HG02885 (cell line): ENCODE measurements around the gene ULBP2.
A peak's percentile ranks its signal among the peaks of the same experiment; 100 is the strongest.
"Not testable (repeated sequence)": the region's sequence is repeated elsewhere in the genome, so short reads cannot be mapped to it uniquely, and the experiment has no call there.

Source experiments
- ATAC-seq: cut with Tn5 transposase; IDR thresholded peaks from one replicate; pipeline ENCODE4 v1.9.1; 2021; ENCODE audit warnings: mild to moderate bottlenecking; ENCODE audit not compliant: unreplicated experiment, poor library complexity

The ULBP2 gene

GRCh38 chr6:149908480-149908879, 33.3 kb upstream of the ULBP2 start:
- not testable (repeated sequence) for ATAC-seq

GRCh38 chr6:149909701-149910470, 31.9 kb upstream of the ULBP2 start:
- no peak for ATAC-seq

GRCh38 chr6:149910721-149911151, 31.1 kb upstream of the ULBP2 start:
- ATAC-seq = no peak

GRCh38 chr6:149912680-149913079, 29.1 kb upstream of the ULBP2 start:
- ATAC-seq = not testable (repeated sequence)

- no peak for ATAC-seq
Measured at GRCh38 chr6:149913085-149913484, 28.7 kb upstream of the ULBP2 start.

GRCh38 chr6:149913540-149914240, 28.1 kb upstream of the ULBP2 start:
- no peak for ATAC-seq

- no peak for ATAC-seq
Measured at GRCh38 chr6:149915970-149916865, 25.6 kb upstream of the ULBP2 start.

GRCh38 chr6:149917679-149918078, 24.1 kb upstream of the ULBP2 start:
- no peak for ATAC-seq

GRCh38 chr6:149918151-149918905, 23.5 kb upstream of the ULBP2 start:
- ATAC-seq = no peak

GRCh38 chr6:149919126-149919833, 22.5 kb upstream of the ULBP2 start:
- ATAC-seq = not testable (repeated sequence)

GRCh38 chr6:149919834-149920225, 22.0 kb upstream of the ULBP2 start:
- ATAC-seq = no peak

GRCh38 chr6:149921361-149921760, 20.5 kb upstream of the ULBP2 start:
- no peak for ATAC-seq

GRCh38 chr6:149922091-149922490, 19.7 kb upstream of the ULBP2 start:
- not testable (repeated sequence) for ATAC-seq

GRCh38 chr6:149922642-149923326, 19.0 kb upstream of the ULBP2 start, which contains the start of gene RAET1G:
TSS of gene RAET1G (minus strand) at chr6:149923121. CDS start at chr6:149923010, 111 bp downstream.
- peak; percentile 58 for ATAC-seq

- ATAC-seq = no peak
Measured at GRCh38 chr6:149923327-149923986, 18.4 kb upstream of the ULBP2 start.

GRCh38 chr6:149924206-149924932, 17.4 kb upstream of the ULBP2 start:
- no peak for ATAC-seq

- no peak for ATAC-seq
Measured at GRCh38 chr6:149924933-149925252, 16.9 kb upstream of the ULBP2 start.
